ENCODE measurements around the gene CEACAM3.

The CEACAM3 gene

GRCh38 chr19:41860419-41861115 is 64.2 kb downstream of the CEACAM3 start:
- Histone ChIP-seq H3K36me3 (replicated peaks; ENCODE audit: low read depth, low read length) (peaks cover 49% of the 10 kb centered on the region), H2AFZ (ENCODE audit: low read depth, low read length) (no peak overlapping the region), H3K9ac (ENCODE audit: low read length) (peak overlapping the region; percentile 97), H3K27ac (ENCODE audit: low read length) (peak overlapping the region; percentile 88), H3K79me2 (ENCODE audit: low read length) (peaks cover 58% of the 10 kb centered on the region), H3K4me3 (ENCODE audit: low read length) (peak overlapping the region; percentile 82), H4K20me1 (ENCODE audit: insufficient read depth, low read length) (peaks cover 40% of the 10 kb centered on the region), H3K4me2 (ENCODE audit: low read length) (peak overlapping the region; percentile 92), H3K27me3 (ENCODE audit: low read depth, low read length) (no peaks in the 10 kb centered on the region), H3K9me3 (ENCODE audit: insufficient read depth, low read length) (no peaks in the 10 kb centered on the region), H3K4me1 (ENCODE audit: low read length) (peaks cover 49% of the 10 kb centered on the region)
- TF ChIP-seq, protein P1, sequence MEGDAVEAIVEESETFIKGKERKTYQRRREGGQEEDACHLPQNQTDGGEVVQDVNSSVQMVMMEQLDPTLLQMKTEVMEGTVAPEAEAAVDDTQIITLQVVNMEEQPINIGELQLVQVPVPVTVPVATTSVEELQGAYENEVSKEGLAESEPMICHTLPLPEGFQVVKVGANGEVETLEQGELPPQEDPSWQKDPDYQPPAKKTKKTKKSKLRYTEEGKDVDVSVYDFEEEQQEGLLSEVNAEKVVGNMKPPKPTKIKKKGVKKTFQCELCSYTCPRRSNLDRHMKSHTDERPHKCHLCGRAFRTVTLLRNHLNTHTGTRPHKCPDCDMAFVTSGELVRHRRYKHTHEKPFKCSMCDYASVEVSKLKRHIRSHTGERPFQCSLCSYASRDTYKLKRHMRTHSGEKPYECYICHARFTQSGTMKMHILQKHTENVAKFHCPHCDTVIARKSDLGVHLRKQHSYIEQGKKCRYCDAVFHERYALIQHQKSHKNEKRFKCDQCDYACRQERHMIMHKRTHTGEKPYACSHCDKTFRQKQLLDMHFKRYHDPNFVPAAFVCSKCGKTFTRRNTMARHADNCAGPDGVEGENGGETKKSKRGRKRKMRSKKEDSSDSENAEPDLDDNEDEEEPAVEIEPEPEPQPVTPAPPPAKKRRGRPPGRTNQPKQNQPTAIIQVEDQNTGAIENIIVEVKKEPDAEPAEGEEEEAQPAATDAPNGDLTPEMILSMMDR (IDR thresholded peaks at IDR 0.05; ENCODE audit: low read depth, low read length), result no peak
- no peak for TF ChIP-seq EZH2phosphoT487 (IDR thresholded peaks at IDR 0.05; ENCODE audit: low read depth)

Measured in OCI-LY3 (cell line).